ENCODE results near the gene CORIN. TPM values are rescaled to one million over a fixed set of nuclear protein-coding genes. Genes with fewer than 3 reads are reported as not detected.

Gene CORIN
- total and polyA plus RNA-seq, 2 of the 4 experiments (the other 2 are of a cell fraction) = 20.3 to 24.7 TPM

- CTCF ChIA-PET = interaction anchor here (0.6 kb wide), 1 partner anchor 12 kb away, joined by 3 read pairs; no protein-coding TSS in a partner anchor
- no peak for TF ChIP-seq CHD1 (IDR thresholded peaks at IDR 0.05; ENCODE audit: low read depth, low read length)
- TF ChIP-seq CEBPB (IDR thresholded peaks at IDR 0.05; ENCODE audit: low read depth, low read length) = no peak
- no peak for TF ChIP-seq MAFK (IDR thresholded peaks at IDR 0.05; ENCODE audit: low read depth, low read length)
- no peak for TF ChIP-seq RCOR1 (IDR thresholded peaks at IDR 0.05; ENCODE audit: insufficient replicate concordance, low read length)
- TF ChIP-seq BHLHE40 (IDR thresholded peaks at IDR 0.05; ENCODE audit: low read depth, low read length) = no peak
- TF ChIP-seq FOS (IDR thresholded peaks at IDR 0.05; ENCODE audit: low read depth, low read length) = no peak
- no peak for TF ChIP-seq MXI1 (IDR thresholded peaks at IDR 0.05; ENCODE audit: borderline replicate concordance, low read depth, low read length)
- no peak for TF ChIP-seq USF2 (IDR thresholded peaks at IDR 0.05; ENCODE audit: low read depth, low read length)
- TF ChIP-seq MAZ (IDR thresholded peaks at IDR 0.05; ENCODE audit: borderline replicate concordance, low read depth, low read length) = no peak
- TF ChIP-seq ELK1 (IDR thresholded peaks at IDR 0.05; ENCODE audit: borderline replicate concordance, low read depth, low read length) = no peak
- TF ChIP-seq NFE2L2 (IDR thresholded peaks at IDR 0.05; ENCODE audit: low read depth, low read length) = no peak
- TF ChIP-seq SMC3 (IDR thresholded peaks at IDR 0.05; ENCODE audit: low read depth, low read length) = no peak
- TF ChIP-seq RFX5 (IDR thresholded peaks at IDR 0.05; ENCODE audit: low read depth, low read length) = no peak
- Histone ChIP-seq H4K8ac (ENCODE audit: low read depth in 2 of 2, low read length in 2 of 2) (no peak overlapping the region), H2BK20ac (ENCODE audit: low read depth, low read length) (no peak overlapping the region), H2BK5ac (ENCODE audit: low read depth, low read length, poor library complexity, severe bottlenecking) (no peak overlapping the region), H2AK9ac (replicated peaks; ENCODE audit: low read depth, low read length, poor library complexity) (no peak overlapping the region), H2AK5ac (ENCODE audit: low read depth, low read length) (no peak overlapping the region), H3K4me1 (ENCODE audit: control insufficient read depth, insufficient read depth, low read length) (peaks cover 2% of the 10 kb centered on the region; the same call in 1 of the 2 replicates), H3K9me3 (ENCODE audit: control insufficient read depth, insufficient read depth, low read length) (no peaks in the 10 kb centered on the region), H4K91ac (ENCODE audit: insufficient read depth, low read depth, low read length) (no peak overlapping the region), H3K9me1 (ENCODE audit: insufficient read depth, low read length) (no peaks in the 10 kb centered on the region), H4K5ac (ENCODE audit: low read depth, low read length) (no peak overlapping the region), H2AFZ (replicated peaks; ENCODE audit: low read length, poor library complexity) (no peak overlapping the region), H3K36me3 (ENCODE audit: control insufficient read depth, insufficient read depth, low read length) (no peaks in the 10 kb centered on the region), H3K18ac (ENCODE audit: low read depth, low read length) (no peak overlapping the region), H3K4ac (ENCODE audit: low read depth, low read length) (no peak overlapping the region), H3K27ac (ENCODE audit: insufficient read depth, low read length) (no peak overlapping the region), H2BK120ac (ENCODE audit: low read depth, low read length) (no peak overlapping the region), H2BK15ac (ENCODE audit: low read depth, low read length) (no peak overlapping the region), H3K4me3 (ENCODE audit: insufficient read depth, low read depth, low read length) (no peak overlapping the region), H3K27me3 (ENCODE audit: control insufficient read depth, insufficient read depth, low read length) (no peaks in the 10 kb centered on the region), H3K14ac (replicated peaks; ENCODE audit: low read depth, low read length) (no peak overlapping the region), H3K23ac (ENCODE audit: low read depth, low read length) (no peak overlapping the region), H3K4me2 (ENCODE audit: low read depth, low read length) (no peak overlapping the region), H4K20me1 (ENCODE audit: insufficient read depth, low read length) (no peaks in the 10 kb centered on the region), H3K9ac (ENCODE audit: low read depth, low read length) (no peak overlapping the region), H3K56ac (ENCODE audit: extremely low read depth, insufficient read depth, low read length) (no peak overlapping the region), H3K79me1 (ENCODE audit: low read depth in 1 of 2, low read length in 2 of 2) (no peaks in the 10 kb centered on the region)
- WGBS, 2 experiments (ENCODE audit: extremely low coverage in 2 of 2, insufficient read length in 1 of 2) = no CpG with 5 or more reads among the region's 2 CpGs
- DNase-seq = no peak
- no peak for ATAC-seq (ENCODE audit: low read depth)
- intact Hi-C loops (cut with micrococcal nuclease) = no loop called here
- in situ Hi-C loops (cut with MboI; ENCODE audit: low sequenced_read_pairs) = no loop called here
- POLR2A ChIA-PET (ENCODE audit: unreplicated experiment) = no interaction called here
- no TSS peak for BruUV-seq (replicated peaks)
- dilution Hi-C loops (cut with HindIII; ENCODE audit: low sequenced_read_pairs, unreplicated experiment) = no loop called here
Measured at GRCh38 chr4:47744843-47745382, 93.0 kb downstream of the CORIN start.
